ENCODE results near the gene PCSK5.

DNA sequence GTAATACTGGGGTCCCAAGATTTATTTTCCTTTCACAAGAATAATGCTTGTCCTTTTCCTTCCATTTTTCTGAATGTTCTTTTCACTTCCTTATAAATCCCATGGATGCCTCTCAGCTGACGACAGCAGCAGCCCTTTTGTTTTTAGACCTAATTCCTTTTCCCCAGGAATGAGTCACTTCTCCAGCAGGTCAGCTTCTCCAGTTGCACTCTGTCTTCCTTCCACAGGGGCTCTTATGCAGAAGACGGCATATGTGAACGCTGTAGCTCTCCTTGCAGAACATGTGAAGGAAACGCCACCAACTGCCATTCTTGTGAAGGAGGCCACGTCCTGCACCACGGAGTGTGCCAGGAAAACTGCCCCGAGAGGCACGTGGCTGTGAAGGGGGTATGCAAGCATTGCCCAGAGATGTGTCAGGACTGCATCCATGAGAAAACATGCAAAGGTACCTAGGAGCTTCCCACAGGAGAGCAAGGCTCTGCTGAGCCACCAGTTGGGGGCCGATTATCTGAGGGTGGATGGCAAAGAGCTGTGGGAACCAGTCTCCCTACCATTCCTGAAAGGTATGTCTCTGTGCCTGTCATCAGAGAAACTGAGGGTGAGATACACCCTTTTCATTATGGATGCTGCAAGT, 430.8 kb downstream of the PCSK5 start:
- TF ChIP-seq, protein P1, sequence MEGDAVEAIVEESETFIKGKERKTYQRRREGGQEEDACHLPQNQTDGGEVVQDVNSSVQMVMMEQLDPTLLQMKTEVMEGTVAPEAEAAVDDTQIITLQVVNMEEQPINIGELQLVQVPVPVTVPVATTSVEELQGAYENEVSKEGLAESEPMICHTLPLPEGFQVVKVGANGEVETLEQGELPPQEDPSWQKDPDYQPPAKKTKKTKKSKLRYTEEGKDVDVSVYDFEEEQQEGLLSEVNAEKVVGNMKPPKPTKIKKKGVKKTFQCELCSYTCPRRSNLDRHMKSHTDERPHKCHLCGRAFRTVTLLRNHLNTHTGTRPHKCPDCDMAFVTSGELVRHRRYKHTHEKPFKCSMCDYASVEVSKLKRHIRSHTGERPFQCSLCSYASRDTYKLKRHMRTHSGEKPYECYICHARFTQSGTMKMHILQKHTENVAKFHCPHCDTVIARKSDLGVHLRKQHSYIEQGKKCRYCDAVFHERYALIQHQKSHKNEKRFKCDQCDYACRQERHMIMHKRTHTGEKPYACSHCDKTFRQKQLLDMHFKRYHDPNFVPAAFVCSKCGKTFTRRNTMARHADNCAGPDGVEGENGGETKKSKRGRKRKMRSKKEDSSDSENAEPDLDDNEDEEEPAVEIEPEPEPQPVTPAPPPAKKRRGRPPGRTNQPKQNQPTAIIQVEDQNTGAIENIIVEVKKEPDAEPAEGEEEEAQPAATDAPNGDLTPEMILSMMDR (IDR thresholded peaks at IDR 0.05 in 8 of 11, conservative IDR thresholded peaks at IDR 0.05 in 3 of 11), result no peak
- no peak for TF ChIP-seq POLR2AphosphoS5 (IDR thresholded peaks at IDR 0.05)
